HG03103 (cell line): ENCODE data around the gene ZSWIM2.
"Not testable (repeated sequence)": the region's sequence is repeated elsewhere in the genome, so short reads cannot be mapped to it uniquely, and the experiment has no call there.

Experiments used
- ATAC-seq: cut with Tn5 transposase; IDR thresholded peaks from one replicate; pipeline ENCODE4 v1.9.1; 2021; ENCODE audit warnings: low read depth; ENCODE audit not compliant: unreplicated experiment

ZSWIM2 gene

GRCh38 chr2:186853951-186854350 is 5.0 kb upstream of the ZSWIM2 start:
- ATAC-seq = no peak

- ATAC-seq = no peak
Measured at GRCh38 chr2:186852508-186852907, 3.5 kb upstream of the ZSWIM2 start.

GRCh38 chr2:186842373-186842772 is 6.6 kb downstream of the ZSWIM2 start:
- no peak for ATAC-seq

- ATAC-seq = no peak
Measured at GRCh38 chr2:186841940-186842339, 7.0 kb downstream of the ZSWIM2 start.

GRCh38 chr2:186835628-186836027 is 13.3 kb downstream of the ZSWIM2 start:
- no peak for ATAC-seq

- no peak for ATAC-seq
Measured at GRCh38 chr2:186827862-186828492, 21.0 kb downstream of the ZSWIM2 start.

- ATAC-seq = no peak
Measured at GRCh38 chr2:186827411-186827810, 21.6 kb downstream of the ZSWIM2 start.

GRCh38 chr2:186822323-186822722 is 26.6 kb downstream of the ZSWIM2 start:
- no peak for ATAC-seq

- no peak for ATAC-seq
Measured at GRCh38 chr2:186820303-186820702, 28.7 kb downstream of the ZSWIM2 start.

GRCh38 chr2:186811760-186812159 is 37.2 kb downstream of the ZSWIM2 start:
- ATAC-seq = not testable (repeated sequence)

- no peak for ATAC-seq
Measured at GRCh38 chr2:186806591-186806990, 42.4 kb downstream of the ZSWIM2 start.

GRCh38 chr2:186798604-186799003 is 50.4 kb downstream of the ZSWIM2 start:
- not testable (repeated sequence) for ATAC-seq

- ATAC-seq = no peak
Measured at GRCh38 chr2:186784930-186785329, 64.0 kb downstream of the ZSWIM2 start.

- ATAC-seq = no peak
Measured at GRCh38 chr2:186783254-186783653, 65.7 kb downstream of the ZSWIM2 start.

- ATAC-seq = no peak
Measured at GRCh38 chr2:186780701-186781316, 68.2 kb downstream of the ZSWIM2 start.
